H1 (cell line): Measurements from ENCODE around the gene DDAH2. TPM values are rescaled to one million over a fixed set of nuclear protein-coding genes. Genes with fewer than 3 reads are reported as not detected.

ENCODE experiments used
- CTCF ChIA-PET: fragments of 300-600 bp; sonication (Branson Sonifier 250); formaldehyde crosslinking; loops from one replicate; lab custom pipeline; 2021; ENCODE audit not compliant: partially characterized antibody; lab: Charles Lee
- POLR2A ChIA-PET: fragments of 300-600 bp; sonication (Branson Sonifier 250); formaldehyde crosslinking; loops from one replicate; lab custom pipeline; 2021; ENCODE audit warnings: inconsistent platforms; ENCODE audit not compliant: partially characterized antibody; lab: Charles Lee
- DNase-seq, 2 experiments: peaks; one replicate each; pipeline versions ENCODE4 v3.0.0 to v3.0.0-alpha.2; 2010 to 2022; ENCODE audit warnings: low spot score in 2 of 2, low read depth in 1 of 2, mixed read lengths in 1 of 2
- FAIRE-seq: peaks from 2 replicates; lab custom pipeline; 2011; peaks lifted over from hg19 to GRCh38; lab: Jason Lieb, UNC
- H2AFZ ChIP-seq: 2 replicates; pipeline ENCODE4 v1.8.1; 2012; ENCODE audit warnings: low read length, inconsistent platforms
- H2AK5ac ChIP-seq: 2 replicates; pipeline ENCODE4 v1.6.1; 2013; ENCODE audit warnings: low read depth, low read length
- H2BK120ac ChIP-seq: replicated peaks from 2 replicates; pipeline ENCODE3; 2013; ENCODE audit warnings: low read depth, low read length, inconsistent platforms
- H2BK12ac ChIP-seq: 2 replicates; pipeline ENCODE4 v1.6.1; 2013; ENCODE audit warnings: low read depth, low read length
- H2BK15ac ChIP-seq: 2 replicates; pipeline ENCODE4 v1.6.1; 2013; ENCODE audit warnings: low read length
- H2BK20ac ChIP-seq: 2 replicates; pipeline ENCODE4 v1.6.1; 2013; ENCODE audit warnings: low read length
- H2BK5ac ChIP-seq: 2 replicates; pipeline ENCODE4 v1.6.1; 2013; ENCODE audit warnings: low read depth, low read length
- H3K14ac ChIP-seq: 2 replicates; pipeline ENCODE4 v1.6.1; 2013; ENCODE audit warnings: inconsistent platforms; ENCODE audit not compliant: insufficient read length
- H3K18ac ChIP-seq: 2 replicates; pipeline ENCODE4 v1.6.1; 2013; ENCODE audit warnings: low read length; ENCODE audit errors: extremely low read depth
- H3K23ac ChIP-seq: 2 replicates; pipeline ENCODE4 v1.6.1; 2013; ENCODE audit warnings: inconsistent platforms; ENCODE audit not compliant: insufficient read length
- H3K23me2 ChIP-seq: 2 replicates; pipeline ENCODE4 v1.6.1; 2013; ENCODE audit warnings: low read depth, low read length
- H3K27ac ChIP-seq: 2 replicates; pipeline ENCODE4 v1.6.1; 2011; ENCODE audit warnings: low read depth, low read length, inconsistent platforms
- H3K27me3 ChIP-seq, 4 experiments: replicated peaks in 1 of 4; 1 replicate in 1 of 4; 2 replicates in 3 of 4; pipeline versions ENCODE4 v1.6.1 to v1.8.1; 2011 to 2013; ENCODE audit warnings: low read length in 3 of 4, mild to moderate bottlenecking in 3 of 4, inconsistent platforms in 2 of 4, mixed read lengths in 2 of 4, moderate library complexity in 1 of 4; ENCODE audit not compliant: control insufficient read depth in 3 of 4, insufficient read depth in 3 of 4; ENCODE audit errors: extremely low read depth in 1 of 4
- H3K36me3 ChIP-seq, 4 experiments: 2 replicates each; pipeline versions ENCODE4 v1.6.1 to v1.8.1; 2011 to 2013; ENCODE audit warnings: mild to moderate bottlenecking in 4 of 4, low read length in 3 of 4, moderate library complexity in 2 of 4, control low read depth in 1 of 4, inconsistent platforms in 1 of 4; ENCODE audit not compliant: insufficient read depth in 4 of 4, control insufficient read depth in 2 of 4
- H3K4ac ChIP-seq: replicated peaks from 2 replicates; pipeline ENCODE3; 2013; ENCODE audit warnings: low read length, low read depth, mixed read lengths, inconsistent platforms; ENCODE audit not compliant: insufficient read length
- H3K4me1 ChIP-seq, 4 experiments: replicated peaks in 1 of 4; 1 replicate in 1 of 4; 2 replicates in 3 of 4; pipeline versions ENCODE4 v1.6.1 to v1.8.1; 2011 to 2013; ENCODE audit warnings: low read length in 3 of 4, inconsistent platforms in 2 of 4, mixed read lengths in 1 of 4; ENCODE audit not compliant: insufficient read depth in 4 of 4, control insufficient read depth in 3 of 4
- H3K4me2 ChIP-seq, 2 experiments: 2 replicates each; pipeline versions ENCODE4 v1.6.1 to v1.8.1; 2011 to 2013; ENCODE audit warnings: low read depth in 2 of 2, low read length in 2 of 2, control low read depth in 1 of 2, inconsistent platforms in 1 of 2, mild to moderate bottlenecking in 1 of 2; ENCODE audit not compliant: insufficient read depth in 1 of 2
- H3K4me3 ChIP-seq, 4 experiments: fragments of 200-600, 300-600 bp in 1 of 4; sonication (generic), shearing (Covaris generic), sonication (Bioruptor Twin) in 1 of 4; 2 replicates each; pipeline versions ENCODE4 v1.5.1 to v1.8.1; 2011 to 2016; ENCODE audit warnings: low read length in 4 of 4, low read depth in 3 of 4, control low read depth in 2 of 4, inconsistent platforms in 2 of 4, mild to moderate bottlenecking in 2 of 4, mixed read lengths in 1 of 4, moderate library complexity in 1 of 4; ENCODE audit not compliant: insufficient read depth in 2 of 4; ENCODE audit errors: extremely low read depth in 1 of 4
- H3K56ac ChIP-seq: replicated peaks from 2 replicates; pipeline ENCODE3; 2013; ENCODE audit warnings: low read depth, mild to moderate bottlenecking, mixed read lengths, low read length, inconsistent platforms; ENCODE audit not compliant: insufficient read length
- H3K79me1 ChIP-seq: 2 replicates; pipeline ENCODE4 v1.6.1; 2013; ENCODE audit warnings: low read depth, low read length, control low read depth
- H3K79me2 ChIP-seq, 2 experiments: 2 replicates each; pipeline versions ENCODE4 v1.6.1 to v1.8.1; 2012 to 2013; ENCODE audit warnings: low read length in 2 of 2, mild to moderate bottlenecking in 2 of 2, inconsistent platforms in 1 of 2; ENCODE audit not compliant: insufficient read depth in 2 of 2, control insufficient read depth in 1 of 2
- H3K9ac ChIP-seq, 4 experiments: replicated peaks in 1 of 4; 1 replicate in 1 of 4; 2 replicates in 3 of 4; pipeline versions ENCODE4 v1.6.1 to v1.8.1; 2011 to 2013; ENCODE audit warnings: low read depth in 3 of 4, low read length in 3 of 4, control low read depth in 2 of 4, mild to moderate bottlenecking in 2 of 4, moderate library complexity in 2 of 4, inconsistent platforms in 1 of 4; ENCODE audit errors: extremely low read depth in 1 of 4
- H3K9me3 ChIP-seq, 2 experiments: 2 replicates each; pipeline versions ENCODE4 v1.6.1 to v1.8.1; 2012 to 2013; ENCODE audit warnings: mild to moderate bottlenecking in 2 of 2, moderate library complexity in 2 of 2, control low read depth in 1 of 2, inconsistent platforms in 1 of 2, low read depth in 1 of 2, low read length in 1 of 2, mixed read lengths in 1 of 2; ENCODE audit not compliant: insufficient read depth in 2 of 2
- H4K20me1 ChIP-seq, 2 experiments: replicated peaks in 1 of 2; 2 replicates each; pipeline versions ENCODE3 to v1.8.1; 2011 to 2013; ENCODE audit warnings: inconsistent platforms in 2 of 2, low read length in 2 of 2, mild to moderate bottlenecking in 1 of 2; ENCODE audit not compliant: insufficient read depth in 2 of 2, control insufficient read depth in 1 of 2
- H4K5ac ChIP-seq: 2 replicates; pipeline ENCODE4 v1.6.1; 2013; ENCODE audit warnings: low read length, low read depth, mixed read lengths, inconsistent platforms; ENCODE audit not compliant: insufficient read length
- H4K8ac ChIP-seq: 2 replicates; pipeline ENCODE4 v1.8.0; 2013; ENCODE audit warnings: mild to moderate bottlenecking, moderate library complexity, low read length, inconsistent platforms; ENCODE audit not compliant: insufficient read depth; ENCODE audit errors: extremely low read depth
- H4K91ac ChIP-seq: replicated peaks from 2 replicates; pipeline ENCODE3; 2013; ENCODE audit warnings: low read length, mixed read lengths, inconsistent platforms; ENCODE audit not compliant: insufficient read length
- CREB1 ChIP-seq: IDR thresholded peaks from 2 replicates; pipeline ENCODE4 v1.6.1; 2012; ENCODE audit warnings: inconsistent platforms
- E2F6 ChIP-seq: IDR thresholded peaks from 2 replicates; pipeline ENCODE4 v1.6.1; 2012; ENCODE audit warnings: inconsistent platforms
- GABPA ChIP-seq: IDR thresholded peaks from 2 replicates; pipeline ENCODE4 v1.6.1; 2011; ENCODE audit warnings: mild to moderate bottlenecking, low read length, moderate library complexity, borderline replicate concordance; ENCODE audit not compliant: insufficient read depth
- POU5F1 ChIP-seq: IDR thresholded peaks from 2 replicates; pipeline ENCODE4 v1.6.1; 2011; ENCODE audit warnings: low read depth, mild to moderate bottlenecking, low read length, moderate library complexity
- RAD21 ChIP-seq, 2 experiments: IDR thresholded peaks in 1 of 2; conservative IDR thresholded peaks in 1 of 2; 2 replicates each; pipeline ENCODE4 v1.6.1; 2011; ENCODE audit warnings: low read depth in 2 of 2, low read length in 2 of 2, improper control_type of control experiment in 1 of 2, inconsistent platforms in 1 of 2, mild to moderate bottlenecking in 1 of 2, moderate library complexity in 1 of 2
- SIRT6 ChIP-seq: IDR thresholded peaks from one replicate; pipeline ENCODE4 v1.7.1; 2012; ENCODE audit warnings: low read length, inconsistent platforms
- TAF7 ChIP-seq: optimal IDR thresholded peaks from 2 replicates; pipeline ENCODE3; 2011; ENCODE audit warnings: low read depth, mild to moderate bottlenecking, inconsistent platforms, low read length, moderate library complexity, borderline replicate concordance
- TCF12 ChIP-seq: IDR thresholded peaks from 2 replicates; pipeline ENCODE4 v1.6.1; 2011; ENCODE audit warnings: low read depth, mild to moderate bottlenecking, low read length
- WGBS, 2 experiments: shearing (Covaris generic) in 1 of 2; methylation state at CpG; one replicate each; pipeline versions ENCODE4 v1.1.6 to v1.1.7; 2013 to 2015; ENCODE audit warnings: low lambda C conversion rate in 2 of 2, mixed read lengths in 2 of 2, inconsistent platforms in 1 of 2, low coverage in 1 of 2, missing lambda C conversion rate in 1 of 2; ENCODE audit not compliant: insufficient replicate concordance in 2 of 2, insufficient coverage in 1 of 2, insufficient read length in 1 of 2; ENCODE audit errors: extremely low coverage in 1 of 2, missing lambda C conversion rate in 1 of 2; 5-methylcytosine and 5-hydroxymethylcytosine counted together
- polyA plus RNA-seq, 7 experiments: library from polyadenylated mRNA; depleted of rRNA in 3 of 7; stranded (reverse) in 5 of 7; unstranded in 2 of 7; fragments of >200 nt in 5 of 7; fragments of 200-250 nt in 2 of 7; gene quantifications; 1 replicate in 5 of 7; 2 replicates in 1 of 7; 4 replicates in 1 of 7; pipeline versions ENCODE4 v1.2.1 to v1.2.3, GENCODE V29; 2011 to 2013; ENCODE audit warnings: missing spikeins in 2 of 7, mixed read lengths in 2 of 7
- total RNA-seq: library from RNA; stranded (reverse); fragmentation: NEBNext Ultra II Directional; extraction: Animal tissue kit (Norgen Biotek cat#: 25700); gene quantifications from 2 replicates; pipeline ENCODE4 v1.2.1, GENCODE V29; 2021

The DDAH2 gene
- total and polyA plus RNA-seq, 2 of the 8 experiments (the other 6 are each of a cell fraction or from before 2014, with no cell fraction given) = 53.3 to 73.5 TPM

- Histone ChIP-seq H4K91ac (peak overlapping the region; percentile 67), H3K79me1 (peaks cover 8% of the 10 kb centered on the region; the same call in 1 of the 2 replicates), H3K23ac (no peak overlapping the region), H2AK5ac (no peak overlapping the region), H3K18ac (no peak overlapping the region; the same call in 1 of the 2 replicates), H3K9ac (no peak overlapping the region), H3K79me2 (peaks cover 0 to 26% of the 10 kb centered on the region in 2 experiments; a peak in 2 of 4 replicates), H3K4me1 (peaks cover 23 to 29% (median 25%) of the 10 kb centered on the region in 4 experiments), H4K20me1 (peaks cover 4% of the 10 kb centered on the region in 2 experiments), H3K4me3 (peak overlapping the region in 1 of 4 experiments; percentile 82; a peak in 3 of 8 replicates), H2BK120ac (peak overlapping the region; percentile 10), H2BK20ac (no peak overlapping the region), H3K4ac (no peak overlapping the region), H3K4me2 (peak overlapping the region; percentile 52 to 99; a peak in 3 of 4 replicates), H2AFZ (0 out of 2 replicates have a peak overlapping the region, but pooled peaks have one; percentile 86), H4K8ac (no peak overlapping the region), H2BK12ac (0 out of 2 replicates have a peak overlapping the region, but pooled peaks have one; percentile 98), H4K5ac (no peak overlapping the region), H3K9me3 (no peaks in the 10 kb centered on the region; a peak in 1 of 4 replicates), H3K23me2 (peaks cover 20% of the 10 kb centered on the region), H3K36me3 (peaks cover 7 to 23% (median 11%) of the 10 kb centered on the region in 4 experiments), H2BK5ac (no peak overlapping the region)
- POLR2A ChIA-PET = interaction anchor here (0.8 to 8.7 kb wide), 17 partner anchors 7 to 196 kb away, joined by 3 to 73 read pairs (median 9); partner anchors contain the start of genes ABHD16A, BAG6, DDAH2 and DDX39B
- WGBS, 2 experiments = 63 to 100% methylated on average over 2 to 6 of the region's 7 CpGs
- TF ChIP-seq SIRT6 (no peak), TCF12 (no peak), GABPA (no peak), CREB1 (no peak), E2F6 (no peak), TAF7 (no peak), POU5F1 (no peak), RAD21 (IDR thresholded peaks at IDR 0.05 in 1 of 2, conservative IDR thresholded peaks at IDR 0.05 in 1 of 2; ENCODE audit: low read depth in 2 of 2, low read length in 2 of 2) (no peak)
- TF ChIP-seq, all 59 proteins: peak for 0
- no peak overlapping the region for H2BK15ac ChIP-seq
- DNase-seq (peak in 1 of 2 experiments; percentile 49), FAIRE-seq (no peak)
- H3K14ac ChIP-seq = no peak overlapping the region
- CTCF ChIA-PET = interaction anchor here (0.6 to 5.9 kb wide), 27 partner anchors 9 to 381 kb away, joined by 3 to 52 read pairs (median 4); partner anchors contain the start of genes APOM, DDAH2, HSPA1B and LY6G6D
- no peaks in the 10 kb centered on the region for H3K27me3 ChIP-seq
- 0 out of 2 replicates have a peak overlapping the region, but pooled peaks have one; percentile 31 for H3K27ac ChIP-seq
- peak overlapping the region; percentile 5 for H3K56ac ChIP-seq
These were observed 8.4 kb upstream of the DDAH2 start for GRCh38 chr6:31737315-31737990.
